Rectal smooth muscle tissue (tissue), 1 donor: Measurements from ENCODE around the gene APOA5.
A peak's percentile ranks its signal among the peaks of the same experiment; 100 is the strongest.
"Not testable (repeated sequence)": the region's sequence is repeated elsewhere in the genome, so short reads cannot be mapped to it uniquely, and the experiment has no call there.

Source experiments
- H3K27ac ChIP-seq: one replicate; pipeline ENCODE4 v1.7.0; 2013; ENCODE audit warnings: low read depth, low read length, inconsistent platforms
- H3K27me3 ChIP-seq: one replicate; pipeline ENCODE4 v1.7.0; 2013; ENCODE audit warnings: low read length; ENCODE audit not compliant: control insufficient read depth, insufficient read depth
- H3K36me3 ChIP-seq: one replicate; pipeline ENCODE4 v1.7.0; 2013; ENCODE audit warnings: low read length; ENCODE audit not compliant: control insufficient read depth, insufficient read depth
- H3K4me1 ChIP-seq: one replicate; pipeline ENCODE4 v1.7.0; 2013; ENCODE audit warnings: low read length; ENCODE audit not compliant: control insufficient read depth, insufficient read depth
- H3K4me3 ChIP-seq: one replicate; pipeline ENCODE4 v1.7.0; 2013; ENCODE audit warnings: low read length
- H3K9ac ChIP-seq: one replicate; pipeline ENCODE4 v1.7.0; 2013; ENCODE audit warnings: low read length

APOA5 gene

GRCh38 chr11:116774661-116775060 lies 17.0 kb downstream of the APOA5 start:
- H3K27me3 ChIP-seq: no peaks in the 10 kb centered on the region
- H3K27ac ChIP-seq: no peak overlapping the region
- H3K4me1 ChIP-seq: peaks cover 11% of the 10 kb centered on the region
- no peak overlapping the region for H3K9ac ChIP-seq
- H3K36me3 ChIP-seq: peaks cover 8% of the 10 kb centered on the region
- no peak overlapping the region for H3K4me3 ChIP-seq

DNA sequence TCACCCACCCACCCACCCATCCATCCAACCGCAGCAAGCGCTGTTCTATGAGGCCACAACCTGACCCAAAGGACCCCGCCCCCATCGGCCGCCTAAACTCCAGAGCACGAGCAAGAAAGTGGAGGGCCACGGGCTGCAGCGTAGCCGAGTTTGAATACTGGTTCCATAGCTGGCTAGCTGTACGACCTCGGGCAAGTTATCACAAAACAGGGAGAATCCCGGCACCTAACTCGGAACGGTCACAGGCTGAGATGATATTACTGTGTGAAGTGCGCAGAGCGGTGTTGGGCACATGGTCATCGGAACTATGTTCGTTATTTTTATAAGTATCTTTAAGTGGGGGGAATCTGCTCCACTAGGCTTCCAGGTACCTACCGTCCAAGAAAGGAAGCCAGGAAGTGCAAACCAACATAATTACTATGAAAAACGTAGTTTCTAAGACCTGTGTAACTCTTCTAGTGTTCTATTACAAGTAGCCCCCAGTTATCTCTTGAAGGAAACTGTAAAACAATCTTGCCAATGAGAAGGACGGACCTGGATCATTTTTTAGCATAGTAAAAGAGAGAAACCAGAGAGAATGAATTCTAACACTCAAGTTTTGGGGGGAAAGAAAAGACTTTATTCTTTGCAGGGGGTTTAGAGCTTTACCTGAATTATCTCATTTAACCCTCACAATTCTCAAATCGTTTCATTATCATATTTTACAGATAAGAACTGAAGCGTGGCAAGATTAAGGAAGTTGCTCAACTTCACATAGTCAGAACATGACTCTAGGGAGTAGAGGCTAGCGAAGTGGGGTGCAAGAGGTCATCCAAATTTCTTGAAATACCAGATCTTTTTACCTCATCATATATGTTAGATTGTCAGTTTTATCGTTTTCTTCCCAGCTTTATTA lies 18.2 kb downstream of the APOA5 start:
- H3K9ac ChIP-seq: peak overlapping the region; percentile 67
- H3K4me3 ChIP-seq: peak overlapping the region; percentile 85
- H3K4me1 ChIP-seq: peaks cover 11% of the 10 kb centered on the region
- H3K27me3 ChIP-seq: no peaks in the 10 kb centered on the region
- H3K36me3 ChIP-seq: peaks cover 2% of the 10 kb centered on the region
- peak overlapping the region; percentile 88 for H3K27ac ChIP-seq

GRCh38 chr11:116772443-116773202 lies 19.1 kb downstream of the APOA5 start, which contains the start of gene BUD13:
Gene BUD13, minus strand, starts transcription at chr11:116772987. Its CDS starts 23 bp downstream, at chr11:116772964.
- Histone ChIP-seq H3K4me3 (peak within 1 kb of the TSS; percentile 85), H3K27me3 (no peaks in the 10 kb centered on the region), H3K36me3 (peaks cover 2% of the 10 kb centered on the region), H3K9ac (peak within 1 kb of the TSS; percentile 67), H3K27ac (peak within 1 kb of the TSS; percentile 88), H3K4me1 (peaks cover 11% of the 10 kb centered on the region)

- Histone ChIP-seq H3K4me3 (peak overlapping the region; percentile 85), H3K27me3 (no peaks in the 10 kb centered on the region), H3K9ac (no peak overlapping the region), H3K36me3 (peaks cover 2% of the 10 kb centered on the region), H3K27ac (no peak overlapping the region), H3K4me1 (peaks cover 11% of the 10 kb centered on the region)
Observed at GRCh38 chr11:116771935-116772334, 19.7 kb downstream of the APOA5 start.

DNA sequence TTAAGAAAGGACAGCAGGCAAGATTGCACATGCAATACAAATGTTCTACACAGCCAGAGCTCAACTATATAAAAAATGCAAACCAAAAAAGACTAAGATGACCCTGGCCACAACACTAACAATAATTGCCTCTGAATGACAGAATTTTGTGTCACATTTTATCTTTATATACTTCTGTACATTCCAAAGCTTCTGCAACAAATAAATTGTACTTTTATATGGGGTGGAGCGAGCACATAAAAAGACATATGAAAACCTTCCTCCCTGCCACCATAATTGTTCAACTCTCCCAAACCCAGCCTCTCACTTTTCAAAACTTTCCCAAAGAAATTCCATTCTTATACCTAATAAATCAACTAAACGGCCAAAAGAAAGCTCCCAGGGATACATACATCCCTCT lies 29.5 kb downstream of the APOA5 start:
- Histone ChIP-seq H3K27me3 (no peaks in the 10 kb centered on the region), H3K36me3 (peaks cover 19% of the 10 kb centered on the region), H3K27ac (no peak overlapping the region)

DNA sequence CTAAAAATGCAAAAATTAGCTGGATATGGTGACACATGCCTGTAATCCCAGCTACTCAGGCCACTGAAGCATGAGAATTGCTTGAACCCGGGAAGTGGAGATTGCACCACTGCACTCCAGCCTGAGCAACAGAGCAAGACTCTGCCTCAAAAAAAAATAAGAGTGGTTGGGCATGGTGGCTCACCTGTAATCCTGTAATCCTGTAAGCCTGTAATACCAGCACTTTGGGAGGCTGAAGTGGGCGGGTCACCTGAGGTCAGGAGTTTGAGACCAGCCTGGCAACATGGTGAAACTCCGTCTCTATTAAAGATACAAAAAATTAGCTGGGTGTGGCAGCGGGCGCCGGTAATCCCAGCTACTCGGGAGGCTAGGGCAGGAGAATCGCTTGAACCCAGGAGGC lies 35.6 kb downstream of the APOA5 start:
- H3K4me1 ChIP-seq, H3K4me3 ChIP-seq, H3K27ac ChIP-seq, H3K27me3 ChIP-seq, H3K9ac ChIP-seq: not testable (repeated sequence)
- H3K36me3 ChIP-seq: peaks cover 19% of the 10 kb centered on the region

More for the DNA sequence above, 29.5 kb downstream of the APOA5 start:
- Histone ChIP-seq H3K4me1 (no peaks in the 10 kb centered on the region), H3K4me3 (no peak overlapping the region), H3K9ac (no peak overlapping the region)

DNA sequence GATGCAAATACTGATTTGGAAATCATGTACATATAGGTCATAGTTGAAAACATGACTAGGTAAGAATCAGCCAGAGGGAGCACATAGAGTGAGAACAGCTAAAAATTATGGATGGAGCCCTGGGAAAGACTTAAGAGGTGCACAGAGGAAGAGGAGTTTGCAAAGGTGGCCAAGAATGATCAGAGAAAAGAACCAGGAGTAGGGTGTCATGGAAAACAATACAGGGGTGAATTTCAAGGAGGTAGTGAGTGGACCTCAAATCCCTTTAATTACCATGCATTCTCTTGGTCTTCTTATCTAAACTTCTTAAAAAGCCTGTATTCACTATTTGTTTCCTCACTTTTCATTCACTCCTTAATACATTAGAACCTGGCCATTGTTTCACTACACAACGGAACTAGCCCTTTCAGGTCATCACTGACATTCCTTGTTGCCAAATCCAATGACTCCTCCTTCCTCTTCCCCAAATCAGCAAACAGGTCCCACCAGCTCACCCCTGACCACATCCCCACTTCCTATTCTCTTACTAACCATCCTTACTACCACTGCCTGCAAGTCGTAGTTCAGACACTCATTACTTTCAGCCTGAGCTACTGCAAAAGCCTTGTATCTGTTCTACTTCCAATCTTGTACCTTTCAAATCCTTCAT lies 41.5 kb downstream of the APOA5 start:
- Histone ChIP-seq H3K9ac (no peak overlapping the region), H3K4me1 (no peaks in the 10 kb centered on the region), H3K4me3 (no peak overlapping the region), H3K27me3 (no peaks in the 10 kb centered on the region), H3K27ac (no peak overlapping the region), H3K36me3 (peaks cover 17% of the 10 kb centered on the region)

GRCh38 chr11:116742104-116742503 lies 49.6 kb downstream of the APOA5 start:
- Histone ChIP-seq H3K4me3 (no peak overlapping the region), H3K27ac (no peak overlapping the region)

GRCh38 chr11:116740741-116741140 lies 50.9 kb downstream of the APOA5 start:
- H3K36me3 ChIP-seq: no peaks in the 10 kb centered on the region
- H3K27ac ChIP-seq: no peak overlapping the region
- H3K9ac ChIP-seq: no peak overlapping the region
- H3K27me3 ChIP-seq: no peaks in the 10 kb centered on the region
- no peaks in the 10 kb centered on the region for H3K4me1 ChIP-seq
- H3K4me3 ChIP-seq: no peak overlapping the region

More at GRCh38 chr11:116742104-116742503, 49.6 kb downstream of the APOA5 start:
- no peaks in the 10 kb centered on the region for H3K4me1 ChIP-seq
- H3K36me3 ChIP-seq: no peaks in the 10 kb centered on the region
- H3K27me3 ChIP-seq: no peaks in the 10 kb centered on the region
- H3K9ac ChIP-seq: no peak overlapping the region
